OCI-LY3 (cell line): ENCODE data around the gene CAPN8.

Source experiments
- H2AFZ ChIP-seq: fragments of 200-600, 300-600 bp; shearing (Covaris generic); 2 replicates; pipeline ENCODE4 v1.6.0; 2014; ENCODE audit warnings: antibody characterized with exemption, low read depth, low read length
- H3K27ac ChIP-seq: fragments of 200-600, 300-600 bp; sonication (generic); 2 replicates; pipeline ENCODE4 v1.5.1; 2014; ENCODE audit warnings: mild to moderate bottlenecking, low read length, moderate library complexity, mixed read lengths
- H3K27me3 ChIP-seq: fragments of 200-600, 300-600 bp; sonication (generic); 2 replicates; pipeline ENCODE4 v1.6.1; 2014; ENCODE audit warnings: low read depth, low read length, mixed read lengths
- H3K36me3 ChIP-seq: fragments of 200-600, 300-600 bp; sonication (generic); replicated peaks from 2 replicates; pipeline ENCODE3; 2014; ENCODE audit warnings: low read depth, low read length, mixed read lengths
- H3K4me1 ChIP-seq: fragments of 300-600, 200-600 bp; sonication (generic); 2 replicates; pipeline ENCODE4 v1.6.1; 2014; ENCODE audit warnings: low read length, mixed read lengths
- H3K4me2 ChIP-seq: fragments of 200-600, 300-600 bp; sonication (generic); 2 replicates; pipeline ENCODE4 v1.6.1; 2014; ENCODE audit warnings: low read length, mixed read lengths
- H3K4me3 ChIP-seq: fragments of 300-600, 200-600 bp; sonication (generic); 2 replicates; pipeline ENCODE4 v1.5.1; 2014; ENCODE audit warnings: antibody characterized with exemption, mild to moderate bottlenecking, low read length, moderate library complexity
- H3K79me2 ChIP-seq: fragments of 300-600, 200-600 bp; shearing (Covaris generic); 2 replicates; pipeline ENCODE4 v1.6.1; 2014; ENCODE audit warnings: mild to moderate bottlenecking, low read length, mixed read lengths
- H3K9ac ChIP-seq: fragments of 300-600, 200-600 bp; shearing (Covaris generic); 2 replicates; pipeline ENCODE4 v1.6.0; 2014; ENCODE audit warnings: mild to moderate bottlenecking, low read length, moderate library complexity
- H3K9me3 ChIP-seq: fragments of 200-600, 300-600 bp; shearing (Covaris generic); 2 replicates; pipeline ENCODE4 v1.6.1; 2014; ENCODE audit warnings: low read length, mixed read lengths; ENCODE audit not compliant: insufficient read depth
- H4K20me1 ChIP-seq: fragments of 200-600, 300-600 bp; sonication (generic); 2 replicates; pipeline ENCODE4 v1.6.1; 2016; ENCODE audit warnings: low read length, mixed read lengths; ENCODE audit not compliant: insufficient read depth
- EZH2phosphoT487 ChIP-seq: fragments of 200-600 bp; shearing (Covaris generic); IDR thresholded peaks from 2 replicates; pipeline ENCODE4 v1.6.1; 2018; ENCODE audit warnings: antibody characterized with exemption, mixed run types, low read depth
- TF ChIP-seq, protein P1 (sequence below): fragments of 200-600, 300-600 bp; sonication (generic); IDR thresholded peaks from 2 replicates; pipeline ENCODE4 v1.5.1; 2014; ENCODE audit warnings: antibody characterized with exemption, low read length, low read depth

CAPN8 gene

DNA sequence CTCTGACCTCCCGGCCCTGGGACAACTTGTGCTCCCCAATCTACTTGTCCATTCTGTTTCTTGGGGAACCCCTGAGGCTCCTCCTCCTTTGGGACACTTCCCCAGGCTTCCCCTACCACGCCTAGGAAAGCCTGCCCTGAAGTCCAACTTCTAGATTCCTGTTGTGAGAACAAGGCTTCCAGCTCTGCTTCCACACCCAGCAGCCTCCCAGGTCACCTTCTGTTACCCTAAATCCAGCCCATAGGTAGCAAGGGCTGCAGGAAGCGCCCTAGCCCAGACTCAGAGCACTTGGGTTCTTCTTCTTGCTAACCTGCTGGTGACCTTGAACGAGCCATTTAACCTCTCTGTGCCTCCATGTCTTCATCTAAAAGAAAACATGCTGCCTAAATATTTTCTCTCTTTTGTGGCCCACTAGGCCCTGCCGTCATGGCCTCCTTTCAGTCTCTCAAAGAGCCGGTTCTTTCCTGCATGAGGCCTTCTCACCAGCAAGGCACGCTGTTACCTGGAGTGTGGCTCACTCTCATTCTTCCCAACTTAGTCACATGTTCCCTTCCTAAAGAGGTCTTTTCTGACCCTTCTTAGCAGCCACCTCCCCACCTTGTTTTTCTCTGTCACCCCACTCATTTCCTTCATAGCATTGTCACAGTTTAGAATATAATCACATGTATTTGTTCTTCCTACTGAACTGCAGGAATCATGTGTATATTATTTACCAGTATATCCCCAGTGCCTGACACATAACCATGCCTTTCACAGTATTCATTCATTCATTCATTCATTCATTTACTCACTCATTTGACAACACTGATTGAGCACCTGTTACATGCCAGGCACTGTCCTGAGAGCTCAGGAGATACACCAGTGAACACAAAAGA, 48.3 kb upstream of the CAPN8 start:
- Histone ChIP-seq H3K4me2 (peak overlapping the region; percentile 91), H3K27me3 (peaks cover 3% of the 10 kb centered on the region; the same call in 1 of the 2 replicates), H3K9me3 (no peaks in the 10 kb centered on the region), H2AFZ (no peak overlapping the region), H3K9ac (peak overlapping the region; percentile 73; the same call in 1 of the 2 replicates), H3K36me3 (no peaks in the 10 kb centered on the region), H3K4me3 (peak overlapping the region; percentile 79), H4K20me1 (no peaks in the 10 kb centered on the region), H3K79me2 (peaks cover 4% of the 10 kb centered on the region; the same call in 1 of the 2 replicates), H3K4me1 (peaks cover 34% of the 10 kb centered on the region), H3K27ac (no peak overlapping the region)
- no peak for TF ChIP-seq EZH2phosphoT487
- TF ChIP-seq, protein P1, sequence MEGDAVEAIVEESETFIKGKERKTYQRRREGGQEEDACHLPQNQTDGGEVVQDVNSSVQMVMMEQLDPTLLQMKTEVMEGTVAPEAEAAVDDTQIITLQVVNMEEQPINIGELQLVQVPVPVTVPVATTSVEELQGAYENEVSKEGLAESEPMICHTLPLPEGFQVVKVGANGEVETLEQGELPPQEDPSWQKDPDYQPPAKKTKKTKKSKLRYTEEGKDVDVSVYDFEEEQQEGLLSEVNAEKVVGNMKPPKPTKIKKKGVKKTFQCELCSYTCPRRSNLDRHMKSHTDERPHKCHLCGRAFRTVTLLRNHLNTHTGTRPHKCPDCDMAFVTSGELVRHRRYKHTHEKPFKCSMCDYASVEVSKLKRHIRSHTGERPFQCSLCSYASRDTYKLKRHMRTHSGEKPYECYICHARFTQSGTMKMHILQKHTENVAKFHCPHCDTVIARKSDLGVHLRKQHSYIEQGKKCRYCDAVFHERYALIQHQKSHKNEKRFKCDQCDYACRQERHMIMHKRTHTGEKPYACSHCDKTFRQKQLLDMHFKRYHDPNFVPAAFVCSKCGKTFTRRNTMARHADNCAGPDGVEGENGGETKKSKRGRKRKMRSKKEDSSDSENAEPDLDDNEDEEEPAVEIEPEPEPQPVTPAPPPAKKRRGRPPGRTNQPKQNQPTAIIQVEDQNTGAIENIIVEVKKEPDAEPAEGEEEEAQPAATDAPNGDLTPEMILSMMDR = no peak

DNA sequence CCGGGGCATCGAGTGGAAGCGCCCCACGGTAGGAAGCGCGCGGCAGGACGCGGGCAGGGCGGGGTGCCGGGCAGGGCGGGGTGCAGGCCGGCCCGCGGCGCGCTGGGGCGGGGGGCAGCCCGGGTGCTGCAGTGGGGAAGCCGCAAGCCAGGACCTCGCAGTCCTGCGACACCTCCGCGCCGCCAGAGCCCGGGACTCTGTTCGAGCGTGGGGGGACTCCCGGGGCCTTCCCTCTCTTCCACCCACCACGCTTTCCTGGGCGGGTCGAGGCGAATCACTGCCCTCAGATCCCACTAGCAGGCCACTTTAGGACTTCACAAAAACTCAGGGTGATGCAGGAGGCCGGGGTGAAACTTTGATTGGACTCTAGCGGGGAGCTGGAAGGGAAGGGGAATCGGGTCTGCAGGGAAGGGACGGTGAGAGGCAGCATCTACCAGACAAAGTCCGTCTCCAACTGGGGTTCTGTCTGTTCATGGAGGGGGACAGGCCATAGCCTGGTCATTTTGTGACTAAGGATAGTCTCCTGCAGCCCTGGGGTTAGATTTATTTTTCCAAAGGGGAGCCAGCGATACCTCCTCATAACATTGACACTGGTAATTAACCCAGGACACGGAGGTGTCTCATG, 47.5 kb upstream of the CAPN8 start:
- Histone ChIP-seq H3K4me3 (peak overlapping the region; percentile 79), H3K79me2 (peaks cover 4% of the 10 kb centered on the region; the same call in 1 of the 2 replicates), H4K20me1 (no peaks in the 10 kb centered on the region), H3K4me2 (peak overlapping the region; percentile 91), H2AFZ (peak overlapping the region; percentile 72), H3K27me3 (peaks cover 5% of the 10 kb centered on the region; the same call in 1 of the 2 replicates), H3K9ac (peak overlapping the region; percentile 73), H3K4me1 (peaks cover 34% of the 10 kb centered on the region), H3K27ac (no peak overlapping the region), H3K36me3 (no peaks in the 10 kb centered on the region), H3K9me3 (no peaks in the 10 kb centered on the region)
- TF ChIP-seq, protein P1 = no peak
- no peak for TF ChIP-seq EZH2phosphoT487

DNA sequence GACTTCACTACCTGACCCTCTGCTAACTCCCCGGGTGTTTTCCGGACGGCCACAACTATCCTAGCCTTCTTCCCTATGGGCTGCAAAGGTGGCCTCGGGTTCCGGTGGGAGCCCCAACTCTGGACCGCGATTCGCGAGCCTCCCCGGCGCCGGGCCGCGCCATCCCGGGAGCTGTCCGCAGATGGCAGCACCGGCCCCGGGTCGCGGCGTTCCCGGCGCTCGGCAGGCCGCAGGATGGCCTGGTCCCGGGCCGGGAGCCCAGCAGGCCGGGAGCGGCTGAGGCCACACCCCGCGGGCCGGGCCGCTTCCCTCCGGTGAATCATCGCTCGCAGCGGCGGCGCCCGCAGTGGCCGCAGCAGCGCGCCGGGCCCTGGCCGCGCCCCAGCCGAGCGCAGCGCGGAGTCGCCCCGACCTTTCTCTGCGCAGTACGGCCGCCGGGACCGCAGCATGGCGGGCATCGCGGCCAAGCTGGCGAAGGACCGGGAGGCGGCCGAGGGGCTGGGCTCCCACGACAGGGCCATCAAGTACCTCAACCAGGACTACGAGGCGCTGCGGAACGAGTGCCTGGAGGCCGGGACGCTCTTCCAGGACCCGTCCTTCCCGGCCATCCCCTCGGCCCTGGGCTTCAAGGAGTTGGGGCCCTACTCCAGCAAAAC, 46.8 kb upstream of the CAPN8 start, which contains the start of gene CAPN2:
TSS of gene CAPN2 (plus strand) at position 346 of the 656 bp plus-strand sequence. CDS start at position 448, 102 bp downstream.
- peak within 1 kb of the TSS; percentile 79 for H3K4me3 ChIP-seq
- no peaks in the 10 kb centered on the region for H3K9me3 ChIP-seq
- peaks cover 9% of the 10 kb centered on the region; the same call in 1 of the 2 replicates for H3K27me3 ChIP-seq
- H3K9ac ChIP-seq = peak within 1 kb of the TSS; percentile 73
- no peak within 1 kb of the TSS for H3K27ac ChIP-seq
- peaks cover 4% of the 10 kb centered on the region; the same call in 1 of the 2 replicates for H3K79me2 ChIP-seq
- peaks cover 34% of the 10 kb centered on the region for H3K4me1 ChIP-seq
- no peaks in the 10 kb centered on the region for H4K20me1 ChIP-seq
- H3K36me3 ChIP-seq = no peaks in the 10 kb centered on the region
- peak within 1 kb of the TSS; percentile 91 for H3K4me2 ChIP-seq
- TF ChIP-seq EZH2phosphoT487 = no peak
- TF ChIP-seq, protein P1 = peak; percentile 61
- H2AFZ ChIP-seq = peak within 1 kb of the TSS; percentile 72
